COLO829 (cell line): ENCODE measurements around the gene FTO.

Experiments
- DNase-seq: peaks from one replicate; pipeline ENCODE4 v3.0.0; 2012; ENCODE audit warnings: low spot score

The FTO gene

GRCh38 chr16:54094641-54095040, 390.7 kb downstream of the FTO start:
- no peak for DNase-seq

GRCh38 chr16:54096607-54097006, 392.7 kb downstream of the FTO start:
- no peak for DNase-seq

- no peak for DNase-seq
Measured at GRCh38 chr16:54097774-54098173, 393.8 kb downstream of the FTO start.

- no peak for DNase-seq
Measured at GRCh38 chr16:54098247-54098646, 394.3 kb downstream of the FTO start.

- DNase-seq = no peak
Measured at GRCh38 chr16:54099627-54100026, 395.7 kb downstream of the FTO start.

- DNase-seq = no peak
Measured at GRCh38 chr16:54102888-54103866, 399.2 kb downstream of the FTO start.

GRCh38 chr16:54106057-54106456, 402.1 kb downstream of the FTO start:
- DNase-seq = no peak

GRCh38 chr16:54107583-54108202, 403.7 kb downstream of the FTO start:
- no peak for DNase-seq

- no peak for DNase-seq
Measured at GRCh38 chr16:54110016-54110981, 406.3 kb downstream of the FTO start.

- no peak for DNase-seq
Measured at GRCh38 chr16:54112451-54113206, 408.7 kb downstream of the FTO start.

GRCh38 chr16:54115558-54115957, 411.6 kb downstream of the FTO start:
- no peak for DNase-seq

GRCh38 chr16:54116124-54116655, 412.2 kb downstream of the FTO start:
- DNase-seq = no peak

- no peak for DNase-seq
Measured at GRCh38 chr16:54118846-54119245, 414.9 kb downstream of the FTO start.

GRCh38 chr16:54120846-54121480, 417.0 kb downstream of the FTO start:
- DNase-seq = no peak

GRCh38 chr16:54121539-54122295, 417.8 kb downstream of the FTO start:
- DNase-seq = no peak

- DNase-seq = no peak
Measured at GRCh38 chr16:54123766-54124165, 419.8 kb downstream of the FTO start.

GRCh38 chr16:54125751-54126655, 422.0 kb downstream of the FTO start:
- DNase-seq = no peak

GRCh38 chr16:54126907-54127306, 423.0 kb downstream of the FTO start:
- DNase-seq = no peak
